ENCODE measurements around the gene RPS8.
"Not testable (repeated sequence)": the region's sequence is repeated elsewhere in the genome, so short reads cannot be mapped to it uniquely, and the experiment has no call there.

RPS8 gene

GRCh38 chr1:44775078-44775929 lies at the start of gene RPS8:
TSS of gene RPS8 (plus strand) at chr1:44775540. CDS start at chr1:44775597, 57 bp downstream.
- peak; percentile 92 for DNase-seq (ENCODE audit: low spot score)

- peak; percentile 97 for DNase-seq (ENCODE audit: low spot score)
Measured at GRCh38 chr1:44730741-44731512, 44.4 kb upstream of the RPS8 start, which contains the start of gene RNU5D-1. TSS of gene RNU5D-1 (minus strand) at chr1:44731170.

GRCh38 chr1:44733365-44733764 lies 42.0 kb upstream of the RPS8 start:
- DNase-seq (ENCODE audit: low spot score) = no peak

GRCh38 chr1:44733784-44734183 lies 41.6 kb upstream of the RPS8 start:
- no peak for DNase-seq (ENCODE audit: low spot score)

GRCh38 chr1:44735992-44736391 lies 39.3 kb upstream of the RPS8 start:
- no peak for DNase-seq (ENCODE audit: low spot score)

GRCh38 chr1:44738953-44739306 lies 36.4 kb upstream of the RPS8 start:
- DNase-seq (ENCODE audit: low spot score) = not testable (repeated sequence)

- peak; percentile 96 for DNase-seq (ENCODE audit: low spot score)
Measured at GRCh38 chr1:44739307-44740178, 35.8 kb upstream of the RPS8 start, which contains the start of gene KIF2C. TSS of gene KIF2C (plus strand) at chr1:44739837. CDS start at chr1:44739933, 96 bp downstream.

- no peak for DNase-seq (ENCODE audit: low spot score)
Measured at GRCh38 chr1:44740179-44740617, 35.1 kb upstream of the RPS8 start.

GRCh38 chr1:44743211-44743610 lies 32.1 kb upstream of the RPS8 start:
- no peak for DNase-seq (ENCODE audit: low spot score)

- DNase-seq (ENCODE audit: low spot score) = no peak
Measured at GRCh38 chr1:44747878-44748277, 27.5 kb upstream of the RPS8 start.

- DNase-seq (ENCODE audit: low spot score) = no peak
Measured at GRCh38 chr1:44757420-44757819, 17.9 kb upstream of the RPS8 start.

GRCh38 chr1:44759077-44759476 lies 16.3 kb upstream of the RPS8 start:
- DNase-seq (ENCODE audit: low spot score) = no peak

GRCh38 chr1:44760876-44761275 lies 14.5 kb upstream of the RPS8 start:
- no peak for DNase-seq (ENCODE audit: low spot score)

- not testable (repeated sequence) for DNase-seq (ENCODE audit: low spot score)
Measured at GRCh38 chr1:44766421-44766820, 8.9 kb upstream of the RPS8 start.

- DNase-seq (ENCODE audit: low spot score) = peak; percentile 40
Measured at GRCh38 chr1:44775930-44776729, 790 bp downstream of the RPS8 start.

- DNase-seq (ENCODE audit: low spot score) = no peak
Measured at GRCh38 chr1:44776730-44777068, 1.4 kb downstream of the RPS8 start.

- DNase-seq (ENCODE audit: low spot score) = no peak
Measured at GRCh38 chr1:44777547-44777946, 2.2 kb downstream of the RPS8 start.

- DNase-seq (ENCODE audit: low spot score) = no peak
Measured at GRCh38 chr1:44777969-44778635, 2.8 kb downstream of the RPS8 start.

- DNase-seq (ENCODE audit: low spot score) = no peak
Measured at GRCh38 chr1:44778705-44779576, 3.6 kb downstream of the RPS8 start.
